ENCODE measurements around the gene QDPR.
A peak's percentile ranks its signal among the peaks of the same experiment; 100 is the strongest.
"Not testable (repeated sequence)": the region's sequence is repeated elsewhere in the genome, so short reads cannot be mapped to it uniquely, and the experiment has no call there.

QDPR gene

GRCh38 chr4:17511950-17512795, at the start of gene QDPR:
Gene QDPR (minus strand): TSS chr4:17512090. CDS start chr4:17512054, 36 bp downstream.
- DNase-seq = peak; percentile 61 to 76

DNA sequence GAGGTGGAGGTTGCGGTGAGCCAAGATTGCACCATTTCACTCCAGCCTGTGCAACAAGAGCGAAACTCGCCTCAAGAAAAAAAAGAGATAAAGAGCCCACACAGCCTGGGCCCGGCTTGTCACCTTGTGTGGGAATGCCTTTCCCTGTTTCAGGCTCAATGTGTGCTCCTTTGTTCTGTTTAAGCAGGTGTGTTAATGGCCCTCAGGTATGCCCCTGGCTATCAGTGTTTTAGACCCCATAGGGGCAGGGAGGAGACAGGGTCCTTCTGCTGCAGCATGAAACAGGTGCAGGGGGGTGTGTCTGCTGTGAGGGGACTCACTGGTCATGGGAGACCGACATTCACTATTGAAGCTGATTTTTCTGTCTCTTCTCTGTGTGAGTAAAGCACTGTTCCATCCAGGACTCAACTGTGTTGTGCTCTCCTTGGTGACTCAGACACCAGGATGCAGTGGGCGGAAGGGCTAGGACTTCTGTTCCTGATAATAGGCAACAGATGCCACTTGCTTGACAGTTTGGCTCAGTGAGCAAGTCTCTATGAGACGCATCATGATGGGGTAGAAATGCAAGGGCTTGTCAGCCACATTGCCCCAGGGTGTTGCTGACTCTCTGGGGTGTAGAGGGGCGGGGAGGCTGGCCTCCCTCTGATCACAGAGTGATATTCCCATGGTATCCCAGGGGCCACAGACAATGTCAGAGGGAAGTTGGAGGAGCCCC, 49.5 kb upstream of the QDPR start:
- DNase-seq = no peak

GRCh38 chr4:17560065-17560673, 48.3 kb upstream of the QDPR start:
- DNase-seq = no peak

DNA sequence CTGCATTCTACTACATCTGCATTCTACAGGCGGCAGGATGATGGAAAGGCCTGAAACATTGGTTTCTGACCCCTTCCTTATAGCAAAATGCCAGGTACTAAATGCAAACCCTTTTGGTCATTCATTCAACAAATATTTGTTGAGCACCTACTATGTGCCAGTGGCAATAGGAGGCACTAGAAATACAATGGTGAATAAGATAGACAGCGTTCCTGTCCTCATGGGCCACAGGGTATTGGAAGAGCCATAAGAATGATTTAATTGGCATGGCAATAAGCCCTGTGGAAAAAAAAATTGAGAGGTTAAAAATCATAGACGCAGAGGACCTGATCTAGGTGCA, 47.8 kb upstream of the QDPR start:
- DNase-seq = no peak

GRCh38 chr4:17558941-17559708, 47.2 kb upstream of the QDPR start:
- DNase-seq = no peak

GRCh38 chr4:17557880-17558279, 46.0 kb upstream of the QDPR start:
- no peak for DNase-seq

GRCh38 chr4:17556498-17556897, 44.6 kb upstream of the QDPR start:
- no peak for DNase-seq

- DNase-seq = no peak
Observed at GRCh38 chr4:17554568-17554967, 42.7 kb upstream of the QDPR start.

DNA sequence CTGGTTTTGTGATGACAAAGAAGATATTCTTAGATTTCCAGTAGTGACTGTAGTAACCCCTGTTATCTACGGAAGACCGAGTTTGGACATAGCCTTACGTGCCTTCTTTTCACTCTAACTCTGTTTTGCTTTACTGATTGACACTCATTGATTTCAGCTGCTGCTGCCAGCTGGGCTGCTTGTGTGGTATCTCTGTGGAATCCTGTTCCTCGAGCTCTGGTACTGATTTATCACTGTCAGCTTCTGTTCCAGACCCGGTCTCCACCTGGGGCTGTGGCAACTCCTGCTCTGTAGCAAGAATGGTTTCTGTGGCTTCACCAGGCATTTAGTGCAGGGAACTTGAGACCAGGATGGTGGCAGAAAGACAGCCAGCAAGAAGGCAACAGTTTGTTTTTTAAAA, 40.5 kb upstream of the QDPR start:
- DNase-seq = no peak

DNA sequence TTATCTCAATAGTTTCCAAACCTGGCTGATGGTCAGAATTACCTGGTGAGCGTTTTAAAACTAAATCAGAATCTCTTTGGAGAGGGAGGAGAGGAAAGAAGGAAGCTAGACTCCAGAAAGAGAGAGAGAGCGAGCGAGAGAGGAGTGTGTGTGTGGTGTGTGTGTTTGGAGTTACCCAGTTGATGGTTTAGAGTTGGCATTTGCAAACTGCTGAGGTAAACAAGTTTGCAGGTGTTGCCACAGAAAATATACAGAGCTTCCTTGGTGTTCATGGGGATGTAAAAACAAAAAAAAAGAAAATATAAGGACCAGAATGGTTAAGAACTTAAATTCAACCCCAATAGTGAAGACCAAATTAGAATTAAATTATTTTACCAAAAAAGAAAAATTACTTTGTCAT, 38.7 kb upstream of the QDPR start:
- no peak for DNase-seq

GRCh38 chr4:17546678-17547077, 34.8 kb upstream of the QDPR start:
- DNase-seq = no peak

GRCh38 chr4:17546222-17546621, 34.3 kb upstream of the QDPR start:
- no peak for DNase-seq

- no peak for DNase-seq
Observed at GRCh38 chr4:17545374-17546140, 33.7 kb upstream of the QDPR start.

GRCh38 chr4:17544831-17545234, 32.9 kb upstream of the QDPR start:
- DNase-seq = no peak

DNA sequence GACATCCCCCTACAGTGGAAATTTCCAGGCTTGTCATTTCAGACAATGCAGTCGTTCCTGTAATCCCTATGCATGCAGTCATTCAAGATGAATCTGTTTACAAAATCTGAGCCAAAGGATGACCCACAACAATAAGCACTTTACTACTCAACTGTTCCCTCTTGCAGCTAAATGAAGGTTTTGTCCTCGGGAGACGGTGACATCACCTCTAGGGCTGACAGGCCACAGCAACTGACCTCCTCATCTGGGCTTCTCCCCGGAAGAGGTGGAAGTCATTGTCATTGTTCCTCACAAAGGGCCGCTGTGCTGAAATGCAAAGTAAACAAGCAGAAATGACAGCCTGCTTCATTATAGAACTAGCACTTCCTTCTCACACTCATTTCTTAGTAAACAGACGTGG, 32.3 kb upstream of the QDPR start:
- no peak for DNase-seq

DNA sequence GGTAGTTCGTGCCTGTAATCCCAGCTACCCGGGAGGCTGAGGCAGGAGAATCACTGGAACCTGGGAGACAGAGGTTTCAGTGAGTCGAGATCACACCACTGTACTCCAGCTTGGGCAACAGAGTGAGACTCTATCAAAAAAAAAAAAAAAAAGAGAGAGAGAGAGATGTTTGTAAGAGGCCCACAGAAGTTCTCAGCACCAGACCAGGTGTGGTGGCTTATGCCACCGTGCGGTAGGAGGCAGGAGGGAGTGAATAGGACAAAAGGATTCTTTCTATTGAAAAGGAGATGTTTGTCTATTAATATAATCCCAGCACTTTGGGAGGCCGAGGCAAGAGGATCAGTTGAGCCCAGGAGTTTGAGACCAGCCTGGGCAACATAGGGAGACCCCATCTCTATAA, 25.2 kb upstream of the QDPR start:
- DNase-seq = not testable (repeated sequence)

DNA sequence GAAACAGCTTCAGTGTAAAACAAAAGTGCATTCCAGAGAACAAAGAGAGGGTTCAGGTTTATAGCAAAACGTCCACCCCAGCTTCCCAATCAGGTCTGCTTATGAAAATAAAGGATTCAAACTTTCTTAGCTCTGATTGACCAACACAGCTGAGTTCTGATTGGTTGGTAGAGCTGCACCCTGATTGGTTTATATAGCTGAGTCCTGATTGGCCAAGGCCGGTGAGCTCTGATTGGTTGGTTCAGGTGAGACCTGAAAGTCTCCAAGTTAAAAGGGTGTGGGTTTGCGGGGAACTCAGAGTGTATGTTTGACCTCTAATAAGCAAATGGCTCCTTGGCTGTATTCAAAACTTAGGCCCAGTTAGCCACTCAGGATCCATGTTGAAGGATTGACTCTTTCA, 24.0 kb upstream of the QDPR start:
- peak in 1 of 2 donors; percentile 7 for DNase-seq

DNA sequence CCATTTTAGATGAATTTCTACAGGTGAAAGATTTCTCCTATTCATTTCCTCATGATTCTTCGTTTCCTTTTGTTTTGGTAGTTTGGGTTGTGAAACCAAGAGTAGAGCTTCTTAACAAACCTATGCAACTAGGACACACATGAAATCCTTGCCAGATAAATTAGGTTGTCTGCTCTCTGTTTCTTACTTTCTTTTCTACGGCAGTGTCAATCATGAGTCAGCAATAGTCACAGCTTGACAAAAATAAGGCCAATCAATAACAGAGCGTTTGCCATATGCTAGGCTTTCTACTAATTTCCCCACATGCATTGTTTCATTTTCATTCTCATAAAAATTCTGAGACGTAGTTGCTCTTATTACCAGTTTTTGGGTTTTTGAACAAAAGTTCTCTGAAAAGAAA, 23.4 kb upstream of the QDPR start:
- no peak for DNase-seq

- no peak for DNase-seq
Observed at GRCh38 chr4:17534705-17535104, 22.8 kb upstream of the QDPR start.

DNA sequence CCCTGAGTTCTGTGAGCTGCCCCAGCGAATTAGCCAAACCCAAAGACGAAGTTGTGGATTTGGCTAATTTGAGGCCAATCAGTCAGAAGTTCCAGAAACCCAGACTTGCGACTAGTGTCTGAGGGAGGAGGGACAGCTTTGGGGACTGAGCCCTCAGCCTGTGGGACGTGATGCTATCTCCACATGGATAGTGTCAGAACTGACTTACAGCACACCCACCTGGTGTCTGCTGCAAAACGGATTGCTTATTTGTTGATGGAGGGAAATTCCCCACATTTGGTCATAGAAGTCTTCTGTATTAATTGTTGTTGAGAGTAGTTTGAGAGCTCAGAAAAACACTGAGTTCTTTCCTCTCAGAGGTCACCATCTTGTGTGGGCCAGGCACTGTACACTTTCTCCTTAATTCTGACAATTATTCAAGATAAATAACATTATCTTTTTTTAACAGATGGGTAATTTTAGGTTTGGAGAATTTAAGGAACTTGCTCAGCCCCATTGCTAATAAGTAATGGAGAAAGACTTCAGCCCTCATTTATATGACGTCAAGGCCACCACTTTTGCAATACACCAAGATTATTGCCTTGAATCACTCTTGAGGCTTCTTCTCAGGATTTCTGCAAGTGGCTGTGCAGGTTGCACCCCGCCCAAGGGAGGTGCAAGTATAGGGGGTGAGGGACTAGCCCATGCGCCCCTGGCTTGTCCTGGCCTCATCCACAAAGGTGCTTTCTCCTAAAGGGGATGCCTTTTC, 19.8 kb upstream of the QDPR start:
- no peak for DNase-seq

GRCh38 chr4:17528551-17529165, 16.8 kb upstream of the QDPR start:
- DNase-seq = no peak
